ENCODE results near the gene NACC1. TPM values are rescaled to one million over a fixed set of nuclear protein-coding genes. Genes with fewer than 3 reads are reported as not detected.

Gene NACC1
- total and polyA plus RNA-seq, 2 of the 8 experiments (the other 6 are each of a cell fraction or from before 2014, with no cell fraction given), result 234 to 301 TPM

DNA sequence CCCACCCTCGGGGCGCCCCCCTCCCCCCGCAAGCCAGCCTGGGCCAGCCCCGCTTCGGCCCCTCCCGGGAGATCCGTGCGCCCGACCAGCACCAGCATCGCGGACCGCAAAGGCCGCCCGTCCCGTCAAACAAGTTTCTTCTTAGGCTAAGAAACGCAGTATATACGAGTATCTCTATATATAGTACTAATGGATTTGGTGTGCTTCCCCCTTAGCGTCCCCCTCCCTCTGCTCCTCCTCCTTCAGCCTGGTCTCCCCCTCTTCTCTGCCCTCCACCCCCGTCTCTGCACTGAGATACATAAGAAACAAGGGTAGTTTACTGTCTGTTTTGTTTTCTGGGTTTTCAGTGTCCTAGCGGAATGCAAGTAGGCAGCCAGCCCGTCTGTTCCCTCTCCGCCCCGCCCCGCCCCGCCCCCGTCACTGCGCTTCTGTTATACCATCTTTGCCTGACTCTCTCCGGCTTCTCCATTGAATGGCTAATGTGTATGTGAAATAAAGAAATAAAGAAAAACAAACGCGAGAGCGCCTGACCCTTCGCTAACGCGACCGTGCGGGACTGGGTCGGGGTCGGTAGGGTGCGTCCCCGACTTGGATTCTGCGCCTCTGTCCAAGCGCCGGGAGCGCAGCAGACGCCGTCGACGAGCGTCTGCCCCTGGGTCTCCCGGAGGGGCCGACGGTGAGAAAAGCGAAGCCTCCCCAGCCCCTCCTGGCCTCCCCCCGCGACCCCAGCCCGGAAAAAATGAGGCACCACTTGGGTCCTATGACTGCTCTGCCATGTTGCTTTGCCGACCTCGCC is 19.6 kb upstream of the NACC1 start:
- POLR2A ChIA-PET (ENCODE audit: partially characterized antibody), result interaction anchor here (1.7 to 11.6 kb wide), 2 partner anchors 12 to 18 kb away, joined by 5 to 141 read pairs; partner anchors contain the start of genes NACC1 and TRMT1
- H2AK5ac ChIP-seq (ENCODE audit: low read depth, low read length), result 0 out of 2 replicates have a peak overlapping the region, but pooled peaks have one; percentile 53
- no peaks in the 10 kb centered on the region for H3K79me1 ChIP-seq (ENCODE audit: low read depth, low read length)
- no peak overlapping the region for H2AFZ ChIP-seq (ENCODE audit: low read length)
- H2BK12ac ChIP-seq (ENCODE audit: low read depth, low read length), result no peak overlapping the region
- H4K20me1 ChIP-seq (replicated peaks in 1 of 2; ENCODE audit: control insufficient read depth in 1 of 2, insufficient read depth in 2 of 2, low read length in 2 of 2), result peaks cover 2 to 14% of the 10 kb centered on the region in 2 experiments
- TF ChIP-seq TAF1 (IDR thresholded peaks at IDR 0.05; ENCODE audit: low read depth, low read length), result no peak
- no peak for TF ChIP-seq CTBP2 (IDR thresholded peaks at IDR 0.05; ENCODE audit: borderline replicate concordance, insufficient read depth, insufficient read length, low read length)
- TF ChIP-seq ASH2L (IDR thresholded peaks at IDR 0.05; ENCODE audit: low read length), result peak; percentile 11
- H2BK120ac ChIP-seq (replicated peaks; ENCODE audit: low read depth, low read length), result no peak overlapping the region
- no peak for FAIRE-seq
- peaks cover 0 to 29% (median 12%) of the 10 kb centered on the region in 4 experiments; a peak in 5 of 7 replicates for H3K4me1 ChIP-seq (replicated peaks in 1 of 4; ENCODE audit: control insufficient read depth in 3 of 4, insufficient read depth in 4 of 4, low read length in 3 of 4)
- no peak overlapping the region for H4K91ac ChIP-seq (replicated peaks; ENCODE audit: insufficient read length, low read length)
- H3K4me2 ChIP-seq (ENCODE audit: insufficient read depth in 1 of 2, low read depth in 2 of 2, low read length in 2 of 2), result peak overlapping the region; percentile 64 to 85
- H3K4ac ChIP-seq (replicated peaks; ENCODE audit: insufficient read length, low read depth, low read length), result no peak overlapping the region
- CTCF ChIA-PET (ENCODE audit: partially characterized antibody), result interaction anchor here (1.0 to 2.7 kb wide), 3 partner anchors 40 to 133 kb away, joined by 4 to 13 read pairs (median 5); no protein-coding TSS in a partner anchor
- no peak overlapping the region for H4K5ac ChIP-seq (ENCODE audit: insufficient read length, low read depth, low read length)
- no peak overlapping the region for H3K56ac ChIP-seq (replicated peaks; ENCODE audit: insufficient read length, low read depth, low read length)
- H3K27ac ChIP-seq (ENCODE audit: low read depth, low read length), result no peak overlapping the region
- H3K9me3 ChIP-seq (ENCODE audit: insufficient read depth in 2 of 2, low read depth in 1 of 2, low read length in 1 of 2), result no peaks in the 10 kb centered on the region
- H2BK15ac ChIP-seq (ENCODE audit: low read length), result no peak overlapping the region
- H2BK20ac ChIP-seq (ENCODE audit: low read length), result no peak overlapping the region
- no peak overlapping the region for H2BK5ac ChIP-seq (ENCODE audit: low read depth, low read length)
- H3K18ac ChIP-seq (ENCODE audit: extremely low read depth, low read length), result no peak overlapping the region; the same call in 1 of the 2 replicates
- peaks cover 33 to 88% (median 73%) of the 10 kb centered on the region in 4 experiments for H3K27me3 ChIP-seq (replicated peaks in 1 of 4; ENCODE audit: control insufficient read depth in 3 of 4, extremely low read depth in 1 of 4, insufficient read depth in 3 of 4, low read length in 3 of 4)
- H3K9ac ChIP-seq (replicated peaks in 1 of 4; ENCODE audit: extremely low read depth in 1 of 4, low read depth in 3 of 4, low read length in 3 of 4), result no peak overlapping the region
- peak in 1 of 2 experiments; percentile 60 for DNase-seq (ENCODE audit: low read depth in 1 of 2, low spot score in 2 of 2)
- H3K79me2 ChIP-seq (ENCODE audit: control insufficient read depth in 1 of 2, insufficient read depth in 2 of 2, low read length in 2 of 2), result no peaks in the 10 kb centered on the region
- peak overlapping the region; percentile 69; the same call in 1 of the 2 replicates for H4K8ac ChIP-seq (ENCODE audit: extremely low read depth, insufficient read depth, low read length)
- no peaks in the 10 kb centered on the region for H3K36me3 ChIP-seq (ENCODE audit: control insufficient read depth in 2 of 4, insufficient read depth in 4 of 4, low read length in 3 of 4)
- no peak overlapping the region for H3K23ac ChIP-seq (ENCODE audit: insufficient read length)
- H3K23me2 ChIP-seq (ENCODE audit: low read depth, low read length), result peaks cover 9% of the 10 kb centered on the region; the same call in 1 of the 2 replicates
- H3K4me3 ChIP-seq (ENCODE audit: extremely low read depth in 1 of 4, insufficient read depth in 2 of 4, low read depth in 3 of 4, low read length in 4 of 4), result peak overlapping the region in 2 of 4 experiments; percentile 1 to 50; a peak in 4 of 8 replicates
- 6% methylated on average over 26 of the region's 58 CpGs; no CpG with 5 or more reads in 1 of the 2 experiments for WGBS, 2 experiments (ENCODE audit: extremely low coverage in 1 of 2, insufficient coverage in 1 of 2, insufficient read length in 1 of 2, insufficient replicate concordance in 2 of 2, low coverage in 1 of 2, low lambda C conversion rate in 2 of 2, missing lambda C conversion rate in 1 of 2)
- H3K14ac ChIP-seq (ENCODE audit: insufficient read length), result no peak overlapping the region

All from H1 (cell line).